CD14-positive monocyte (primary cell): Measurements from ENCODE around the gene XPO6. TPM values are rescaled to one million over a fixed set of nuclear protein-coding genes. Genes with fewer than 3 reads are reported as not detected.
A peak's percentile ranks its signal among the peaks of the same experiment; 100 is the strongest.

ENCODE experiments used
- DNase-seq, 3 donors: peaks; one replicate each; pipeline ENCODE4 v3.0.0-alpha.2; 2011 to 2022
- H2AFZ ChIP-seq: 2 replicates; pipeline ENCODE4 v1.6.0; 2012; ENCODE audit warnings: mild to moderate bottlenecking, low read depth, low read length, inconsistent platforms; ENCODE audit not compliant: insufficient read depth, poor library complexity, severe bottlenecking
- H3K27ac ChIP-seq, 2 donors: 1 replicate in 1 of 2; 2 replicates in 1 of 2; pipeline ENCODE4 v1.5.1; 2012 to 2013; ENCODE audit warnings: low read length in 2 of 2, control low read depth in 1 of 2, inconsistent platforms in 1 of 2, low read depth in 1 of 2, mild to moderate bottlenecking in 1 of 2
- H3K27me3 ChIP-seq, 2 donors: one replicate each; pipeline versions ENCODE4 v1.6.0 to v1.6.1; 2011 to 2013; ENCODE audit warnings: low read length in 2 of 2; ENCODE audit not compliant: control insufficient read depth in 2 of 2, insufficient read depth in 2 of 2
- H3K36me3 ChIP-seq, 2 donors: replicated peaks in 1 of 2; 1 replicate in 1 of 2; 2 replicates in 1 of 2; pipeline versions ENCODE4 v1.5.1 to v1.6.1; 2012 to 2013; ENCODE audit warnings: low read length in 2 of 2, control low read depth in 1 of 2, inconsistent platforms in 1 of 2, mild to moderate bottlenecking in 1 of 2; ENCODE audit not compliant: insufficient read depth in 2 of 2, control insufficient read depth in 1 of 2
- H3K4me1 ChIP-seq, 2 donors: 1 replicate in 1 of 2; 2 replicates in 1 of 2; pipeline versions ENCODE4 v1.5.1 to v1.6.1; 2012 to 2013; ENCODE audit warnings: low read length in 2 of 2, control low read depth in 1 of 2, inconsistent platforms in 1 of 2, mild to moderate bottlenecking in 1 of 2, moderate library complexity in 1 of 2; ENCODE audit not compliant: insufficient read depth in 2 of 2, control insufficient read depth in 1 of 2
- H3K4me2 ChIP-seq: replicated peaks from 2 replicates; pipeline ENCODE3; 2012; ENCODE audit warnings: low read length, moderate library complexity, mild to moderate bottlenecking; ENCODE audit not compliant: poor library complexity, severe bottlenecking; ENCODE audit errors: extremely low read depth
- H3K4me3 ChIP-seq, 3 experiments: fragments of 200-600 bp in 1 of 3; sonication (generic) in 1 of 3; replicated peaks in 1 of 3; 1 replicate in 2 of 3; 2 replicates in 1 of 3; pipeline ENCODE4 v1.5.1; 2011 to 2013; ENCODE audit warnings: low read length in 3 of 3, mild to moderate bottlenecking in 3 of 3, control low read depth in 2 of 3, low read depth in 2 of 3, inconsistent platforms in 1 of 3, moderate library complexity in 1 of 3
- H3K79me2 ChIP-seq: 2 replicates; pipeline ENCODE4 v1.6.0; 2012; ENCODE audit warnings: mild to moderate bottlenecking, control low read depth, inconsistent platforms, low read length, moderate library complexity; ENCODE audit not compliant: insufficient read depth
- H3K9ac ChIP-seq: 2 replicates; pipeline ENCODE4 v1.6.0; 2017; ENCODE audit warnings: low read length, mild to moderate bottlenecking; ENCODE audit not compliant: insufficient read depth, poor library complexity, severe bottlenecking
- H3K9me3 ChIP-seq, 2 donors: replicated peaks in 1 of 2; 1 replicate in 1 of 2; 2 replicates in 1 of 2; pipeline versions ENCODE4 v1.5.1 to v1.6.1; 2012 to 2013; ENCODE audit warnings: low read length in 2 of 2, control low read depth in 1 of 2; ENCODE audit not compliant: control insufficient read depth in 1 of 2, insufficient read depth in 1 of 2
- H4K20me1 ChIP-seq: 2 replicates; pipeline ENCODE4 v1.6.0; 2012; ENCODE audit warnings: mild to moderate bottlenecking, low read length, control low read depth, moderate library complexity; ENCODE audit not compliant: insufficient read depth
- H3K27ac Mint-ChIP-seq, 7 donors: one replicate each; pipeline ENCODE4 v1.8.0; 2020; ENCODE audit warnings: mild to moderate bottlenecking in 7 of 7, mixed read lengths in 7 of 7, moderate library complexity in 6 of 7, inconsistent platforms in 2 of 7
- H3K27me3 Mint-ChIP-seq, 3 donors: one replicate each; pipeline ENCODE4 v1.8.0; 2021 to 2022; ENCODE audit warnings: low read depth in 3 of 3, mild to moderate bottlenecking in 3 of 3, mixed read lengths in 3 of 3, moderate library complexity in 3 of 3, inconsistent platforms in 1 of 3
- H3K36me3 Mint-ChIP-seq, 2 donors: one replicate each; pipeline ENCODE4 v1.8.0; 2020; ENCODE audit warnings: mixed read lengths in 2 of 2, inconsistent platforms in 1 of 2, mild to moderate bottlenecking in 1 of 2
- H3K4me1 Mint-ChIP-seq: one replicate; pipeline ENCODE4 v1.8.0; 2020; ENCODE audit warnings: mild to moderate bottlenecking, mixed read lengths
- H3K4me3 Mint-ChIP-seq, 2 donors: one replicate each; pipeline ENCODE4 v1.8.0; 2020; ENCODE audit warnings: mild to moderate bottlenecking in 2 of 2, mixed read lengths in 2 of 2, moderate library complexity in 1 of 2
- H3K9me3 Mint-ChIP-seq, 7 donors: one replicate each; pipeline ENCODE4 v1.8.0; 2020 to 2022; ENCODE audit warnings: mixed read lengths in 7 of 7, mild to moderate bottlenecking in 6 of 7, moderate library complexity in 6 of 7, inconsistent platforms in 2 of 7
- WGBS: methylation state at CpG from one replicate; pipeline ENCODE4 v1.1.5; 2013; ENCODE audit warnings: missing lambda C conversion rate; ENCODE audit not compliant: insufficient coverage; 5-methylcytosine and 5-hydroxymethylcytosine counted together
- intact Hi-C, 2 donors: fragments of 100-400 bp; cut with micrococcal nuclease; formaldehyde crosslinking; loops; one replicate each; pipeline versions ENCODE4 v1.15.0 to v1.15.1; 2023
- polyA plus RNA-seq, 3 donors: library from polyadenylated mRNA; depleted of rRNA in 1 of 3; unstranded in 2 of 3; stranded (reverse) in 1 of 3; fragments of 300-500 nt in 2 of 3; fragments of >200 nt in 1 of 3; fragmentation: Illumina TruSeq in 2 of 3; gene quantifications; 1 replicate in 2 of 3; 2 replicates in 1 of 3; pipeline ENCODE4 v1.2.3, GENCODE V29; 2012 to 2021
- TF ChIP-seq, protein P1 (sequence below): fragments of 200-600 bp; IDR thresholded peaks from one replicate; pipeline ENCODE4 v1.8.0; 2022; ENCODE audit warnings: antibody characterized with exemption, mild to moderate bottlenecking

XPO6 gene
- polyA plus RNA-seq, 3 donors: 35.7 to 166 (median 38.3) TPM

DNA sequence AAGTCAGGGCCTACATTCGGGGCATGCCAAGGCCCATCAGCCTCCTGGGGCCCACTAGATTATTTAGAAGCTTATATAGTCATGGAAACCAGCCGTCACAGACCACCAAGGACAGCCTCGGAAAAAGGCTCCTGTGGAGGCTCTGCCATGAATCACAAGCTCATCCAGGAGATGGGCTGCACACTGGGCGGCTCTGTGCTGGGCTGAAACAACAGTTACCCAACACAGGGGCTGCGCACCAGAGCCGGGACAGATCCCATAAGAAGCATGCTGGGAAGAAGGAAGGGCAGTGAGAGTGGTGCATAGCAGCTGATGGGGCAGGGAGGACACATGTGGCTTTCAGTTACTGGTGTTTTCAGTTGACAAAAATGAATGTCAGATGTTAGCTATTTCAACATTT, 80.6 kb downstream of the XPO6 start:
- H3K36me3 ChIP-seq: peaks cover 96 to 100% of the 10 kb centered on the region in 2 donors
- intact Hi-C loops: no loop called here
- no peaks in the 10 kb centered on the region for H3K4me1 ChIP-seq
- DNase-seq: no peak
- H3K4me2 ChIP-seq: no peak overlapping the region
- H3K27ac Mint-ChIP-seq: peak overlapping the region in 1 of 7 donors; percentile 43
- H3K27ac ChIP-seq: no peak overlapping the region
- H3K27me3 ChIP-seq: no peaks in the 10 kb centered on the region
- no peak overlapping the region for H3K4me3 Mint-ChIP-seq
- H4K20me1 ChIP-seq: peaks cover 53% of the 10 kb centered on the region
- no peak overlapping the region for H3K4me3 ChIP-seq
- peaks cover 97 to 100% of the 10 kb centered on the region in 2 donors for H3K36me3 Mint-ChIP-seq
- H3K9ac ChIP-seq: no peak overlapping the region
- no peak overlapping the region for H2AFZ ChIP-seq
- TF ChIP-seq, protein P1, sequence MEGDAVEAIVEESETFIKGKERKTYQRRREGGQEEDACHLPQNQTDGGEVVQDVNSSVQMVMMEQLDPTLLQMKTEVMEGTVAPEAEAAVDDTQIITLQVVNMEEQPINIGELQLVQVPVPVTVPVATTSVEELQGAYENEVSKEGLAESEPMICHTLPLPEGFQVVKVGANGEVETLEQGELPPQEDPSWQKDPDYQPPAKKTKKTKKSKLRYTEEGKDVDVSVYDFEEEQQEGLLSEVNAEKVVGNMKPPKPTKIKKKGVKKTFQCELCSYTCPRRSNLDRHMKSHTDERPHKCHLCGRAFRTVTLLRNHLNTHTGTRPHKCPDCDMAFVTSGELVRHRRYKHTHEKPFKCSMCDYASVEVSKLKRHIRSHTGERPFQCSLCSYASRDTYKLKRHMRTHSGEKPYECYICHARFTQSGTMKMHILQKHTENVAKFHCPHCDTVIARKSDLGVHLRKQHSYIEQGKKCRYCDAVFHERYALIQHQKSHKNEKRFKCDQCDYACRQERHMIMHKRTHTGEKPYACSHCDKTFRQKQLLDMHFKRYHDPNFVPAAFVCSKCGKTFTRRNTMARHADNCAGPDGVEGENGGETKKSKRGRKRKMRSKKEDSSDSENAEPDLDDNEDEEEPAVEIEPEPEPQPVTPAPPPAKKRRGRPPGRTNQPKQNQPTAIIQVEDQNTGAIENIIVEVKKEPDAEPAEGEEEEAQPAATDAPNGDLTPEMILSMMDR: no peak
- no peaks in the 10 kb centered on the region for H3K9me3 Mint-ChIP-seq
- no peaks in the 10 kb centered on the region for H3K79me2 ChIP-seq
- no peaks in the 10 kb centered on the region for H3K4me1 Mint-ChIP-seq
- 100% methylated on average over 5 of the region's 6 CpGs for WGBS
- no peaks in the 10 kb centered on the region for H3K27me3 Mint-ChIP-seq
- no peaks in the 10 kb centered on the region for H3K9me3 ChIP-seq

DNA sequence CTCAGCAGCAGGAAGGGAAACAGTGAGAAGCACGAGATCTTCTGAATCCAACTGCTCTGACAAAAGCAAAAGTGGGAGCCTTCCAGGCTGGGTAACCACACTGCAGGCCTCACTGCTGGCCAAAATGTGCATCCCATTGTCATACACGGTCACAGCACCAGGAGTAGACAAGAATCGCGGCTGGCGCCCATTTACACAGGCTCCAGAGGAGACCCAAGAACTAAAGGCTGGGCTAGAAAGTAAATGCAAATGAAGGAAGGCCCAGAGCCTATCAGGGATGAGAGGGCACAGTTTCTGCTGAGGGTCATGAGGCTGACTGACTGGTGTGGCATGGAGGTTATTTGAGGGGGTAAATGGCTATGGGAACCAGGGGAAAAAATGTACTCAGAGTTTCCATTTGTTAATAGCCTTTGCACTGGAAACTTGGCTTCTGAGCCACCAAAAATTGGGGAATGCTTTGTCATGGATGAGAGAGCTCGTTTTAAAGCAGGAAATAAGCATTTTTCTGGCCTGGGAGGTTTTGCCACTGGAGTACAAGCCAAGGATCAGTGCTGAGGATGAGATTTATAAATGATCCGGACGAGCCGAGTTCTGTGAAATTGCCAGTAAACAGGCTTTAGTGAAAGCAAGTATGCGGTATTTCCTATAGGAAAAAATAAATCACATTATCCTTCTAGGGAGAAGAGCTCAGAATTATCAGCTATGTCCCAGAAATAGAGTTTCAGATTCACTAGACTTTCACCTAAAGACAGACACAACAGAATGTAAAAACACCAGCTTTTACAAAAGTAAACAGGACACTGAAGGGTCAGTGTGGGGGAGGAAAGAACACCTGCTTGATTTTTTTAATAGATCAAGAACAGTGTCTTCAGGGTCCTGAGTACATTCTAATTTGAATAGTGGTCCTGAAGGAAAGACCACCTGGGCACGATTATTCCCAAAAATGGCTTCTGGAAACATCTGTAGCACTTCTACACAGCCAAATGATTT, 81.4 kb downstream of the XPO6 start:
- H3K4me2 ChIP-seq: no peak overlapping the region
- Mint-ChIP-seq H3K36me3 (peaks cover 97 to 100% of the 10 kb centered on the region in 2 donors), H3K4me3 (no peak overlapping the region), H3K9me3 (no peaks in the 10 kb centered on the region), H3K27me3 (no peaks in the 10 kb centered on the region), H3K4me1 (no peaks in the 10 kb centered on the region), H3K27ac (peak overlapping the region in 6 of 7 donors; percentile 2 to 68 (median 34))
- no peak overlapping the region for H2AFZ ChIP-seq
- H3K4me1 ChIP-seq: no peaks in the 10 kb centered on the region
- TF ChIP-seq, protein P1: no peak
- no peak overlapping the region for H3K9ac ChIP-seq
- WGBS: 96% methylated on average over 6 of the region's 11 CpGs
- no peaks in the 10 kb centered on the region for H3K9me3 ChIP-seq
- H3K36me3 ChIP-seq: peaks cover 98 to 100% of the 10 kb centered on the region in 2 donors
- H4K20me1 ChIP-seq: peaks cover 56% of the 10 kb centered on the region
- H3K4me3 ChIP-seq: no peak overlapping the region
- peak overlapping the region in 1 of 2 donors; percentile 46 for H3K27ac ChIP-seq
- no peak for DNase-seq
- no peaks in the 10 kb centered on the region for H3K79me2 ChIP-seq
- intact Hi-C loops: no loop called here
- H3K27me3 ChIP-seq: no peaks in the 10 kb centered on the region
